SU-DHL-6 (cell line): ENCODE data around the gene ASB13.

ENCODE experiments used
- H2AFZ ChIP-seq: fragments of 200-600 bp; sonication (generic); 2 replicates; pipeline ENCODE4 v1.6.1; 2014; ENCODE audit warnings: low read depth, mild to moderate bottlenecking, moderate library complexity, mixed read lengths, antibody characterized with exemption, low read length; ENCODE audit not compliant: severe bottlenecking
- H3F3A ChIP-seq: fragments of 200-600 bp; shearing (Covaris generic); 2 replicates; pipeline ENCODE4 v1.6.0; 2016; ENCODE audit warnings: antibody characterized with exemption, mild to moderate bottlenecking; ENCODE audit not compliant: insufficient read depth
- H3K27ac ChIP-seq: fragments of 200-600 bp; sonication (generic); 2 replicates; pipeline ENCODE4 v1.5.1; 2016; ENCODE audit warnings: low read depth, mild to moderate bottlenecking, low read length, moderate library complexity, mixed read lengths
- H3K27me3 ChIP-seq: fragments of 200-600 bp; sonication (generic), shearing (Covaris generic); 2 replicates; pipeline ENCODE4 v1.6.0; 2014; ENCODE audit warnings: mild to moderate bottlenecking, low read length
- H3K36me3 ChIP-seq: fragments of 200-600 bp; sonication (generic); 2 replicates; pipeline ENCODE4 v1.6.1; 2014; ENCODE audit warnings: mild to moderate bottlenecking, low read length, mixed read lengths
- H3K4me2 ChIP-seq: fragments of 300-600, 200-600 bp; shearing (Covaris generic), sonication (generic); 2 replicates; pipeline ENCODE4 v1.6.0; 2014; ENCODE audit warnings: low read length, low read depth, mild to moderate bottlenecking; ENCODE audit not compliant: poor library complexity, severe bottlenecking
- H3K4me3 ChIP-seq: fragments of 200-600 bp; sonication (generic); 2 replicates; pipeline ENCODE4 v1.5.1; 2014; ENCODE audit warnings: antibody characterized with exemption, low read length, mild to moderate bottlenecking, mixed read lengths; ENCODE audit not compliant: insufficient read depth, poor library complexity, severe bottlenecking
- H3K79me2 ChIP-seq: fragments of 200-600 bp; sonication (generic); 2 replicates; pipeline ENCODE4 v1.6.1; 2014; ENCODE audit warnings: mild to moderate bottlenecking, low read length, moderate library complexity; ENCODE audit not compliant: insufficient read depth
- H3K9ac ChIP-seq: fragments of 200-600 bp; sonication (generic); 2 replicates; pipeline ENCODE4 v1.7.0; 2014; ENCODE audit warnings: mild to moderate bottlenecking, low read length
- H3K9me2 ChIP-seq: fragments of 200-600 bp; sonication (generic); replicated peaks from 2 replicates; pipeline ENCODE4 v1.6.1; 2014; ENCODE audit warnings: low read length; ENCODE audit not compliant: insufficient read depth
- H3K9me3 ChIP-seq: fragments of 200-600 bp; sonication (generic); 2 replicates; pipeline ENCODE4 v1.6.1; 2014; ENCODE audit warnings: low read length, mixed read lengths; ENCODE audit not compliant: insufficient read depth
- H4K20me1 ChIP-seq: fragments of 200-600 bp; sonication (generic); 2 replicates; pipeline ENCODE4 v1.6.1; 2014; ENCODE audit warnings: low read depth, mild to moderate bottlenecking, antibody characterized with exemption, low read length, moderate library complexity, mixed read lengths
- EZH2phosphoT487 ChIP-seq: fragments of 200-600 bp; sonication (generic), shearing (Covaris generic); conservative IDR thresholded peaks from 2 replicates; pipeline ENCODE4 v1.6.1; 2018; ENCODE audit warnings: mild to moderate bottlenecking, antibody characterized with exemption, low read length, moderate library complexity, mixed read lengths
- TF ChIP-seq, protein P1 (sequence below): fragments of 200-600 bp; sonication (generic); IDR thresholded peaks from one replicate; pipeline ENCODE4 v1.5.1; 2017; ENCODE audit warnings: antibody characterized with exemption, mild to moderate bottlenecking, low read length, moderate library complexity; ENCODE audit not compliant: insufficient read depth, poor library complexity, severe bottlenecking

The ASB13 gene

DNA sequence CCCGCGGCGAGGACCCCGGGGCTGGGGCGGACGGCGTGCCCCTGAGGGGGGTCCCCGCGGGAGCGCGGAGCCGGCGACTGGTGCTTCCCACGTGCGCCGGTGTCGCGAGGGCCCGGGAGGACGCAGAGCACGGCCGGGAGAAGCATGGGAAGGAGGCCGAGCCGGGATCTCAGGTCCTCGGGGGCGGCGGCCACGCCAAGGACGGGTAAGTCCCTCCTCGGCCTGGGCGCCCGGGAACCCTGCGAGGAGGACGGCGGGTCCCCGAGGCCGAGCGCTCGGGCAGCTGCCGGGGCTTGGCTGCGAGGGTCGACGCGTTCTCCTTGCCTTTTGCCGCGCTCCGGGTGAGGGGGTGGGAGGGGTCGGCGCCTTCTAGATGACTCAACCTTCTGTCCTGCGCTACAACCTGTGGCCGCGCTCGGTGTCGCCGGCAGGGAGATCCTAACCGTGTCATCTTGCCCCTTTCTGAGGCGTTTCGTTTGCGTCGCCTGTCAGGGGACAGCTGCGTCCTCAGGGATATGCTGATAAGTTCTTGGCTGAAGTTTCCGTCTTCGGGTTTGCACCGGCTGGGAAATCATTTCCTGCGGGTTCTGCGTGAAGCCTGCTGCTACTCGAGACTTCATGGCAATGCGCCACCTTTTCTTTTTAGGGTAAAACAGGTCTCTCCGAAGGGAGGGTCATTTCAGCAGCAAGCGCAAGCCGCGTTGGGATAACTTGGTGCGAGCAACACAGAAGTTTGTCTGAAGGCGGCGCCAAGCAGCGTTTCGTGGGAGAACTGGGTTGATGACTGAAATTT is 18.8 kb upstream of the ASB13 start:
- Histone ChIP-seq H3K9me2 (no peaks in the 10 kb centered on the region), H3F3A (peaks cover 41% of the 10 kb centered on the region), H3K27me3 (no peaks in the 10 kb centered on the region), H3K27ac (peak overlapping the region; percentile 98), H3K36me3 (peaks cover 19% of the 10 kb centered on the region), H3K79me2 (peaks cover 56% of the 10 kb centered on the region), H2AFZ (no peak overlapping the region), H3K9ac (peak overlapping the region; percentile 95), H3K4me3 (peak overlapping the region; percentile 87), H3K4me2 (peak overlapping the region; percentile 95), H3K9me3 (no peaks in the 10 kb centered on the region), H4K20me1 (peaks cover 7% of the 10 kb centered on the region)
- TF ChIP-seq EZH2phosphoT487 = no peak
- TF ChIP-seq, protein P1, sequence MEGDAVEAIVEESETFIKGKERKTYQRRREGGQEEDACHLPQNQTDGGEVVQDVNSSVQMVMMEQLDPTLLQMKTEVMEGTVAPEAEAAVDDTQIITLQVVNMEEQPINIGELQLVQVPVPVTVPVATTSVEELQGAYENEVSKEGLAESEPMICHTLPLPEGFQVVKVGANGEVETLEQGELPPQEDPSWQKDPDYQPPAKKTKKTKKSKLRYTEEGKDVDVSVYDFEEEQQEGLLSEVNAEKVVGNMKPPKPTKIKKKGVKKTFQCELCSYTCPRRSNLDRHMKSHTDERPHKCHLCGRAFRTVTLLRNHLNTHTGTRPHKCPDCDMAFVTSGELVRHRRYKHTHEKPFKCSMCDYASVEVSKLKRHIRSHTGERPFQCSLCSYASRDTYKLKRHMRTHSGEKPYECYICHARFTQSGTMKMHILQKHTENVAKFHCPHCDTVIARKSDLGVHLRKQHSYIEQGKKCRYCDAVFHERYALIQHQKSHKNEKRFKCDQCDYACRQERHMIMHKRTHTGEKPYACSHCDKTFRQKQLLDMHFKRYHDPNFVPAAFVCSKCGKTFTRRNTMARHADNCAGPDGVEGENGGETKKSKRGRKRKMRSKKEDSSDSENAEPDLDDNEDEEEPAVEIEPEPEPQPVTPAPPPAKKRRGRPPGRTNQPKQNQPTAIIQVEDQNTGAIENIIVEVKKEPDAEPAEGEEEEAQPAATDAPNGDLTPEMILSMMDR = peak; percentile 52

- peaks cover 48% of the 10 kb centered on the region for H3K79me2 ChIP-seq
- no peaks in the 10 kb centered on the region for H3K9me3 ChIP-seq
- TF ChIP-seq EZH2phosphoT487 = no peak
- TF ChIP-seq, protein P1 = no peak
- H3K27ac ChIP-seq = peak within 1 kb of the TSS; percentile 98
- H3K4me2 ChIP-seq = peak within 1 kb of the TSS; percentile 95
- peaks cover 7% of the 10 kb centered on the region for H4K20me1 ChIP-seq
- peak within 1 kb of the TSS; percentile 87 for H3K4me3 ChIP-seq
- peaks cover 19% of the 10 kb centered on the region for H3K36me3 ChIP-seq
- no peaks in the 10 kb centered on the region for H3K27me3 ChIP-seq
- peak within 1 kb of the TSS; percentile 4 for H2AFZ ChIP-seq
- peaks cover 38% of the 10 kb centered on the region for H3F3A ChIP-seq
- no peaks in the 10 kb centered on the region for H3K9me2 ChIP-seq
- H3K9ac ChIP-seq = peak within 1 kb of the TSS; percentile 95
Observed at GRCh38 chr10:5684318-5684970, 18.0 kb upstream of the ASB13 start, which contains the start of gene TASOR2. TSS of gene TASOR2 (plus strand) at chr10:5684838. CDS start at chr10:5720643, 35,805 bp downstream.

DNA sequence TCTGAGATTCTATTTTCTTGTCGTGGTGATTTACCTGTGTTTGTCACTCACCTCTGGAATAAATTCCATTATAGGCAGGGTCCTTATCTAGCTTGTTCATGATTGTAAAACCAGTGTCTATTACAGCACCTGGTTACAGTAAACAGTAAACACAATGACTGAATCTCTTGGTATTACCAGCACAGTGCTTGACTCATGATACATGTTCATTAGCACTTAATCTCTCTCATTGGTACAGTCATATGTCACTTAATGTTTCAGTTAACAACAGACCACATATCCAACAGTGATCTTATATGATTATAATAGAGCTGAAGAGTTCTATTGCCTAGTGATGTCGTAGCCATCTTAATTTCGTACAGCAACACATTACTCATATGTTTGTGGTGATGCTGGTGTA is 16.7 kb upstream of the ASB13 start:
- Histone ChIP-seq H3K79me2 (peaks cover 34% of the 10 kb centered on the region), H3K27ac (no peak overlapping the region), H3F3A (peaks cover 31% of the 10 kb centered on the region), H4K20me1 (peaks cover 7% of the 10 kb centered on the region; the same call in 1 of the 2 replicates), H3K4me3 (no peak overlapping the region), H3K4me2 (no peak overlapping the region), H3K9me3 (no peaks in the 10 kb centered on the region), H3K9me2 (no peaks in the 10 kb centered on the region), H3K36me3 (peaks cover 15% of the 10 kb centered on the region), H3K9ac (no peak overlapping the region), H3K27me3 (no peaks in the 10 kb centered on the region), H2AFZ (peak overlapping the region; percentile 10)
- TF ChIP-seq, protein P1 = no peak
